ENCODE results near the gene SQOR.

SQOR gene

DNA sequence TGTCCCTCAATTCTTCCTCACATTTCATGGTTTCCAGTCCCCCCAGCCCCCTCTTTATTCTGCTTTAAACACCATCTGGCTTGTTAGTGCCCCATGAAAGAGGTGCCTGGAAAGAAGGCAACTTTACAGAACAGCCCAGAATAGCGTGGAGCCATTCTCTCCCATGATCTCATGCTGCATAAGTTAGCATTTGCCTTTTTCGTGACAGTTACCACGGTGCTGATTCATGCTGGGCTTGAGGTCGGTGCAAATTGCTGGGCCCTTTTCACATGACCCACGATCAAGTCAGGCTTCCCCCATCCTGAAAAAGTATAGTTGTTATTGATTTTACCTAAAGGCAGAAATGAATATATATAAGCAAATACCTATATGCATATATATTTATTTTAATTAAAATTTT is 29.6 kb downstream of the SQOR start:
- DNase-seq, result no peak

- DNase-seq, result no peak
These were observed 30.4 kb downstream of the SQOR start for GRCh38 chr15:45665261-45665660.

DNA sequence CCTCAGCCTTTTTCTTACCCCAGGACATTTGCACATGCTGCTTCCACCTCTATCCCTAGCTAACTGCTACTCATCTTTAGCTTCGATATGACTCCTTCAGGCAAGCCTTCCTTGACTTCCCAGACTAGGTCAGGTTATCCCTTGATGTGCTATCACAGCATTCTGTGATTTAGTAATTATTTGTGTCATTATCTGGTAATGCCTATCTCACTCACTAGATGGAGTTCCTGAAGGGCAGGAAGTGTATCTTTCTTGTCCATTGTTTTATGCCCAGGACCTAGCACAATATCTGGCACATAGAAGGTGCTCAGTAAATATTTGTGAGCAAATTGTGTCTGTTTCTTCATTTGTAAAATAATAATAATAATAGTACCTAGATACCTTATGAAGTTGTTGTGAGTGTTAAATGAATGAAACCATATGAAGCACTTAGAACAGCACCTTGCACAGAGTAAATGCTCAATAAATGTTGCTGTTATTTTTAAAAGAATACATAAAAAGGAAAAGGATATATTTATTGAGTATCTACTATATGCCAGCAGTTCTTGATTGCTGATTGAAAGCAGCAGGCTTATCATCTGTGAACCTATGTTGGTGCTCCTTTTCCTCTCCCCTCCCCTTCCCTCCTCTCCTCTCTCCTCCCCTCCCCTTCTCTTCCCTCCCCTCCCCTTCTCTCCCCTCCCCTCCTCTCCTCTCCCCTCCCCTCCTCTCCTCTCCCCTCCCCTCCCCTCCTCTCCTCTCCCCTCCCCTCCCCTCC is 31.5 kb downstream of the SQOR start:
- DNase-seq, result no peak

DNA sequence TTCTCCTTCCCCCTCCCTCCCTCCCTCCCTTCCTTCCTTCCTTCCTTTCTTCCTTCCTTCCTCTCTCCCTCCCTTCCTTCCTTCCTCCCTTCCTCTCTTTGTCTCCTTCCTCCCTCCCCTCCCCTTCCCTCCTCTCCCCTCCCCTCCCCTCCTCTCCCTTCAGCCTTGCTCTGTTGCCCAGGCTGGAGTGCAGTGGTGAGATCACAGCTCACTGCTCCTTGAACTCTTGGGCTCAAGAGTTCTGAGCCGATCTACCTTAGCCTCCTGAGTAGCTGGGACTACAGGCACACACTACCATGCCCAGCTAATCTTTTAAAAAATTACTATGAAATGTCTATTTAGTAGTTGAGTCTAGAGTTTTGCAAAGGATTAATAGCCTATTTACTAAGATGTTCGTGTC is 32.2 kb downstream of the SQOR start:
- no peak for DNase-seq

GRCh38 chr15:45668386-45668785 is 33.6 kb downstream of the SQOR start:
- DNase-seq, result no peak

GRCh38 chr15:45669422-45669821 is 34.6 kb downstream of the SQOR start:
- no peak for DNase-seq

DNA sequence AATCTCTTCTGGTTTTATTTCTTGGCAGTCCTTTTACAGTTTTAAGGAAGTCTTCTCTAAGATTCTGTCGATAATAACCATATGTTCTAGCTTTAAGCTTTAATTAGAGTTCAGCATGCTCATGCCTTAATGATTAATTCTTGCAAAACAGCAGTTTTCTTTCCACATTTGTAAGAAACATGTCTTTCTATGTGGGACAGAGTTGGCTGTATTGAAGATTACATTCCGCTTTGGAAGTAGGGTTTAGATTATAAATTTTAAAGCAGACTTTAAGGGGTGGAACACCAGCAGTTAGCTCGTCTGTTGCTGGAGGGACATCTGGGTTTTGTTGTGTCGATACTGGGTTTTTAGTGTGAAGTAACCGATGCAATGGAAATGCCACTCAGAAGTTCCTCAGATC is 35.3 kb downstream of the SQOR start:
- DNase-seq, result no peak

DNA sequence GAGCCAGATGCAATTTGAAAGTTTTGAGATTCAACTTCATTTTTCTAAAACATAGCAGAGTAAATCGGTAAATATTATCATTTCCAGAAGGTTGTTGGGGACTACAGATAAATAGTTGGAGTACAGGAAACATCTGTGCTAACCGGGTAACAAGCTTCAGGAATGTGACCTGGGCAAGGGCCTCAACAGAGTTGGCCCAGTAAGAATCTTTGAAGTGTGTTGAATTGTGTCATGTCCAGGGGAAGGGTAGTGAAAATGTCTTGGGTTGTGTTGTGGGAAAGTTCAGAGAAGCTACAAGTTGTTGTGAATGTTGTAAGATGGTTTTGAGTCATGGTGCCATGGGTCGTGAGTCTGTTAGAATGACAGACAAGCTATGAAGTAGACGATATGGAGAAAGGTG is 35.7 kb downstream of the SQOR start:
- DNase-seq, result no peak

DNA sequence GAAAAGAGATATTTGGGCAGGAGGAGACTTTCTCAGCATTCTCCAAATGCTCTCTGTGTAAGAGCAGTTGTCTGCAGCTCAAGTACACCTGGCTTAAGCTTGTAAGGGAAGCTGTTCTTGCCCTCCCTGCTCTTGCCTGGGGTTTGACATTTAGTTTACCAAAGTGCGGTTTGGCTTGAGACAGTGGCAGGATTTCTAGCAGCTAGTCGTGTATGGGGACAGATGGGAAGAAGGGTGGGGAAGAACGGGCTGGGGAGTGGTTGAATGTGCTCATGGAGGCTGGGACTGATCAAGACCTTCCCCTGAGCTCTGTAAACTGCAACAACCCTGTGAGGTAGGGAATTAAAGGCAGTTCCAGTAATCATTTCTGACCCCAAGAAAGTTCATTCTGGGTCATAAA is 39.8 kb downstream of the SQOR start:
- no peak for DNase-seq

DNA sequence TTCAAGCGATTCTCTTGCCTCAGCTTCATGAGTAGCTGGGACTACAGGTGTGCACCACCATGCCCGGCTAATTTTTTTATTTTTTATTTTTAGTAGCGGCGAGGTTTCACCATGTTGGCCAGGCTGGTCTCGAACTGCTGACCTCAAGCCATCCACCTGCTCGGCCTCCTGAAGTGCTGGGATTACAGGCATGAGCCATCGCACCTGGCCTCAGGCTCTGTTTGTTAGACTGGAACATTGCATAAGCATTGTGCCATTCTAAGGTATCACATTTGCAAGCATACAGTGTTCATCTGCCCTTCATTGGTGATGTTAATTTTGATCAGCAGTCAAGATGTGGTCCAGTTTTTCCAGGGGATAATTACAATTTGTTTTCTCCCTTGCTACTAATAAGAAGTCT is 43.0 kb downstream of the SQOR start:
- DNase-seq, result no peak

GRCh38 chr15:45678459-45679178 is 43.8 kb downstream of the SQOR start:
- no peak for DNase-seq

DNA sequence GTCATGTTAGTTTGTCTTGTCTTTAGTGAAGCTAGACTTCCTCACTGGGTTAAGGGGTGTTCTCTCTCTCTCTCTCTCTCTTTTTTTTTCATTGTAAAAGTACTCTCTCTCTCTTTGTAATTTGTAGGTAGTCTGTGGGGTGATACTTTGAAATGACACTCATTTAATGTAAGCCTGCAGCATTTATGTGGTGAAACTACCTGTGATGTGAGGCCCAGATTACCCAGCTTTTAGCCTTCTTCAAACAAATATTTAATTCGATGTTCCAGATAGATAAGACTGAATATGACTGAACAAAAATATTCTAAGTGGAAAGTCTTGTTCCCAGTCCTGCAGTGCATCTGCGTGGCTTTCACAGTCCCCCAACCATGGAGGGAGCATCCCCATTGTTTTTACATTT is 49.7 kb downstream of the SQOR start:
- DNase-seq, result no peak

DNA sequence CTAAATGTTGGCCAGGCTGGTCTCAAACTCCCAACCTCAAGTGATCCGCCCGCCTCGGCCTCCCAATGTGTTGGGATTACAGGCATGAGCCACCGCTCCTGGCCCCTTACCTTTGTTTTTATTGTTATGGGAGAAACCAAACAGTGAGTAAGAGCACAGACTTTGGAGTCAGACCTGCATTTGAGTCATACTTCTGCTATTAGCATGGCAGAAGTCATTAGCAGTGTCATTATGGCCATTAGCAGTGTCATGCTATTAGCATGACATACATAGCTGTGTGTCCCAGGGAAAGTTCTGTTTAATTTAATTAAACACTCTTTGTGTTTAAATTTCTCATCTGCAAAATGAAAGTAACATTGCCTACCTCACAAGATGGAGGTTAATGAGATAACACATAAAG is 54.8 kb downstream of the SQOR start:
- DNase-seq, result no peak

DNA sequence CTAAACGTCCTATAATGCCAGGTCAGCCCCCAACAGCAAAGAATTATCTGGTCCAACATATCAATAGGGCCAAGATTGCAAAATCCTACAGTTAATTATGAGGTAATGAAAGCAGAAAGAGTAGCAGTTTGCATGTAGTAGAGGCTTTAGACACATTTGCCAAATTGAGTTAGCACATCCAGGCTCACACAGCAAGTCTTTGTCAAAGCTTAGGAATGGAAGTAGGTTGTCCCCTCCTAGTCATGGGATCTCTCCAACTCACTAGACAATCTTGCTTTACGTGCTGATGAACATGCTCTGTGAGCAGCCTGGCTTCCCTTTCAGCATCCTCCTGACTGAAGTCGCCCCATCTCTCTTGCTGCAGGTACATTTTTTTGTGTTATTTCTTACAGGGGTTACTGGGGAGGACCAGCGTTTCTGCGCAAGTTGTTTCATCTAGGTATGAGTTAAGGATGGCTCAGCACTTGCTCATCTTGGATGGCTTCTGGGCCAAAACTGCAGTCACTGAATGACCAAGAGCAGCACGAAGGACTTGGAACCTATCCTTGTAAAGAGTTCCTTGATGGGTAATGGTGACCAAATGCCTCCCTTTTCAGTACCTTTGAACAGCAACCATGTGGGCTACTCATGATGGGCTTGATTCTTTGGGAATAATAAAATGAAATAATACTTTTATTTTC is 55.9 kb downstream of the SQOR start:
- DNase-seq, result no peak

GRCh38 chr15:45701108-45701507 is 66.3 kb downstream of the SQOR start:
- DNase-seq, result no peak

DNA sequence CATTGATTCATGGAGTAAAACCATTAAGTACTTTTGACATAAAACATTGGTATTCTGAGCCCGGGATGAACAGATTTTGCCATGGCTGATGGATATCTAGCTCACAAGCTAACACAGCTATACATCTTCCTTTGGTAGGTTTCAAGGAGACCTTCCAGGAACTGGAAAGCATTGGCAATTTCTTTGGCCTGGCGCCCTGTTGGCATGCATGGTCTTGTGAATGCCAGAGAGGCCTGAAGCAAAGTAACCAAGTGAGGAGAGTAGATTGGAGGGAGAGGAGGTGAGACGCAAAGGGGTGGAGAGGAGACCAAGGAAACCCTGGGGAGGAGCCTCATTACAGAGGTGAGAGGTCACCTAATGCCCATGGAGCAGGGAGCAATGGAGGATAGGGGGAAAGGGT is 67.2 kb downstream of the SQOR start:
- no peak for DNase-seq

GRCh38 chr15:45703670-45704328 is 69.0 kb downstream of the SQOR start:
- DNase-seq, result no peak

DNA sequence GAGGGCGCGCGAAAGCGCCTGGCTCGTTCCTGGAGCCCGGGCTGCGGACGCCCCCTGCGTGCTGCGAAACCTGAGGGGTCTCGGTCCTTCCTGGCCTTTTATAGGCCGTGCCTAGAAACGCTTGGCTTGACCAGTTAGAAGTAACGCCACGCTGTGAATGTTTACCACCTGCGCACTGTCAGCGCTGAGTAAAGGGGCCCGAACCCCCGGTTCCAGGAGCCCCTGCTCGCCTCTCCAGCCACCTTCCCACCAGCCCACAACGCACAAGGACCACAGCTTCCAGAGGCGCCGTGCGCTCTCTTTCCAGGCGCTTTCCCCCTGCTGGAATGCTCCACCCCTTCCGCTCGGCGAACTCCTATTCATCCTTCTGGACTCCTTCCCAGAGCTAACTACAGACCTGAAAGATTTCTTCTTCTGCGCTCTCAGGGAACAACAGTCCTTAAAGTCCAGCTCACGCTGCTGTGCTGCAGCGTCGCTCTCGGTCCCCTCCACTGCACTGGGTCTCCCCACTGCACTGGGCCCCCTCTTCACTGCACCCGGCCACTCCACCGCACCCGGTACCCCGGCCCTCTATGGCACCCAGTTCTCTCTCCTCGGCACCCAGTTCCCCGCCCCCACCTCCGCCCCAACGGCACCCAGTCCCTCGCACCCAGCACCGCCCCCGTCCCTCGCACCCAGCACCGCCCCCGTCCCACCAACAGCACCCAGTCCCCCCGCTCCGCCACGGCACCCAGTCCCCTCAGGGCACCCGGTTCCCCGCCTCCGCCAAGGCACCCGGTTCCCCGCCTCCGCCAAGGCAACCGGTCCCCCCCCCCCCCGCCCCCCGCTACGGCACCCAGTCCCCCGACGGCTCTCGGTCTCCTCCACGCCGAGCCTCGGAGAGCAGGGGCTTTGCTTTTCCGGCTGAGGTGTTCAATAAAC is 69.8 kb downstream of the SQOR start:
- DNase-seq, result no peak

DNA sequence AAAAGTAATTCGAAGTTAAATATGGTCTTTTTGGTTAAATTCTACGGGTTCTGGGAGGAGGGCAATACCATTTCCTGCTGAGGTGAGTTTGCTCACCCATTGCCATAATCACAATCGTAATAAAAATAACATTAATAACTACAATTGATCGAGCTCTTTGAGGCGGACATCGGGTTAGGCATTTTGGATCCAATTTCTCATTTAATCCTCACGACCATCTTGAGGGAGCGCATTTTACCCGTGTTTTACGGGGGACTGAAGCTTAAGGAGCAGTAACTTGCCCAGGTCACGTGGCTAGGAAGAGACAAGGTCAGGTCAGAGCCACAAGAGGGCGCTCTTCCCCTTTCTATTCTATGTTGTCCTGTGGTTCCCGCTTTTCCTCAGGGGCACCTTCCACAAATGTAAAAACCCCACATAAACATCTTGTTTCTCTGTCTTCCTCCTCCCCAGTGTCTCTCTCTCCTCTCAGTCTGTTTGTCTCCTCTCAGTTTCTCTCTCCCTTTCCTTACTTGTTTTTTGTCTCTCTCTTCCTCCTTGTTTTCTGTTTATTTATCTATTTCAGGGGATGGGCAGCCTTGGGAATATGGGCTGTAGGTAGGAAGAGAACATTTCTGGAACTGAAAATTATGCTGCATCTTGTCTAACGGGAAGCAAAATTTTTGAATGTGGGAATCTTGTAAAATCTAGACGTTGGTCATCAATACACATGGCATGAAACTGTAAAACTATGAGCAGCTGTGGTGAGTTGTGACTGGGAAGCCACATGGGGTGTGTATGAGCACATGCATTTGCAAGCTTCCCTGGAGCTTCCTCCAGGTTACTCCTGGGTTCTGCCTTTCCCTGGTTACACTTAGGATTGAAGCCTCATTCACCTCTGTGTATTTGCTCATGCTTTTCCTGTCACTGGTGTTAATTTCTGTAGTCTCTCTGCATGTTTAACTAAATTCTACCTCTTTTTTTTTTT is 71.0 kb downstream of the SQOR start:
- DNase-seq, result peak; percentile 73

DNA sequence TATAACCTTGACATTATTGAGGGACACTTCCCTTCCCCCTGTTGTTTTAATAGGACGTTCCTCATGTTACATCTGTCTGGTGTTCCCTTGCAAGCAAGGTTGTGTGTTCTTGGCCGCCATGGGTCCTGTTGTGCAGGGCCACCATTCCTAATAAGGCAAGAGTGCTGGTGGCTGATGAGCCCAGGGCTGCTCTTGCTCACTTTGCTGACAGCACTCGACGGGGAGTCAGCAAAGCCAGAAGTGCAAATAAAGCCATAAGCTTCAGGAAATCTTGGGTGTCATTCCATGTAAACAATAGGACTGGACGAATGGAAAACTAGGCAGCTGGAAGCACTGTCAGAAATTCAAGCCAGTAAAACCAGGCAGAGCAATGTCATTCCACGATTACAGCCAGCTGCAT is 75.8 kb downstream of the SQOR start:
- no peak for DNase-seq
